Jurkat, Clone E6-1 (cell line): ENCODE data around the gene DLG3. TPM values are rescaled to one million over a fixed set of nuclear protein-coding genes. Genes with fewer than 3 reads are reported as not detected.
"Not testable (repeated sequence)": the region's sequence is repeated elsewhere in the genome, so short reads cannot be mapped to it uniquely, and the experiment has no call there.

Experiments
- DNase-seq: peaks from one replicate; pipeline ENCODE4 v3.0.0-alpha.2; 2011; ENCODE audit warnings: low read depth, low spot score
- H3K4me3 ChIP-seq: 2 replicates; pipeline ENCODE4 v1.5.1; 2011; ENCODE audit warnings: mild to moderate bottlenecking, low read length, control low read depth, moderate library complexity
- polyA plus RNA-seq: library from polyadenylated mRNA; unstranded; fragments of >200 nt; gene quantifications from one replicate; pipeline ENCODE4 v1.2.1, GENCODE V29; 2012; ENCODE audit warnings: missing spikeins; ENCODE audit not compliant: insufficient read length, insufficient read depth

Gene DLG3
- polyA plus RNA-seq = 11.3 TPM

- DNase-seq = no peak
- H3K4me3 ChIP-seq = no peak within 1 kb of the TSS
Measured at GRCh38 chrX:70444326-70444945, at the start of gene DLG3. TSS of gene DLG3 (plus strand) at chrX:70444835. CDS start at chrX:70445202, 367 bp downstream.

- H3K4me3 ChIP-seq = no peak overlapping the region
- no peak for DNase-seq
Measured at GRCh38 chrX:70398899-70399298, 45.7 kb upstream of the DLG3 start.

GRCh38 chrX:70400181-70400580 lies 44.5 kb upstream of the DLG3 start:
- H3K4me3 ChIP-seq, DNase-seq: not testable (repeated sequence)

GRCh38 chrX:70402721-70403120 lies 41.9 kb upstream of the DLG3 start:
- DNase-seq = no peak
- no peak overlapping the region for H3K4me3 ChIP-seq

GRCh38 chrX:70405003-70405402 lies 39.6 kb upstream of the DLG3 start:
- DNase-seq = no peak
- H3K4me3 ChIP-seq = no peak overlapping the region

- no peak for DNase-seq
- no peak overlapping the region for H3K4me3 ChIP-seq
Measured at GRCh38 chrX:70410921-70411320, 33.7 kb upstream of the DLG3 start.

GRCh38 chrX:70411475-70411874 lies 33.2 kb upstream of the DLG3 start:
- DNase-seq = no peak
- H3K4me3 ChIP-seq = no peak overlapping the region

- no peak overlapping the region for H3K4me3 ChIP-seq
- no peak for DNase-seq
Measured at GRCh38 chrX:70421618-70422017, 23.0 kb upstream of the DLG3 start.

- DNase-seq = no peak
- no peak within 1 kb of the TSS for H3K4me3 ChIP-seq
Measured at GRCh38 chrX:70422851-70423341, 21.7 kb upstream of the DLG3 start, which contains the start of gene GDPD2. TSS of gene GDPD2 (plus strand) at chrX:70423314. CDS start at chrX:70424985, 1,671 bp downstream.

- no peak overlapping the region for H3K4me3 ChIP-seq
- no peak for DNase-seq
Measured at GRCh38 chrX:70423936-70424675, 20.5 kb upstream of the DLG3 start.

- H3K4me3 ChIP-seq = no peak overlapping the region
- DNase-seq = no peak
Measured at GRCh38 chrX:70424801-70425200, 19.8 kb upstream of the DLG3 start.

- no peak for DNase-seq
- no peak overlapping the region for H3K4me3 ChIP-seq
Measured at GRCh38 chrX:70426286-70427278, 18.1 kb upstream of the DLG3 start.

- no peak for DNase-seq
- no peak overlapping the region for H3K4me3 ChIP-seq
Measured at GRCh38 chrX:70427365-70427764, 17.3 kb upstream of the DLG3 start.

- DNase-seq = no peak
- no peak overlapping the region for H3K4me3 ChIP-seq
Measured at GRCh38 chrX:70429759-70430158, 14.9 kb upstream of the DLG3 start.

GRCh38 chrX:70432936-70433847 lies 11.4 kb upstream of the DLG3 start:
- DNase-seq = no peak
- H3K4me3 ChIP-seq = peak overlapping the region; percentile 64

GRCh38 chrX:70433848-70434351 lies 10.7 kb upstream of the DLG3 start:
- peak overlapping the region; percentile 64 for H3K4me3 ChIP-seq
- DNase-seq = peak; percentile 35

GRCh38 chrX:70434352-70434866 lies 10.2 kb upstream of the DLG3 start:
- no peak for DNase-seq
- peak overlapping the region; percentile 64 for H3K4me3 ChIP-seq
